DMS53 treated with DMSO at 0.1 percent for 48 hours (cell line): ENCODE data around the gene TUT1.
A peak's percentile ranks its signal among the peaks of the same experiment; 100 is the strongest.
"Not testable (repeated sequence)": the region's sequence is repeated elsewhere in the genome, so short reads cannot be mapped to it uniquely, and the experiment has no call there.

ENCODE experiments used
- DNase-seq: peaks from one replicate; lab custom pipeline; 2025; ENCODE audit not compliant: unreplicated experiment; lab: John Stamatoyannopoulos, UW

The TUT1 gene, protein sequence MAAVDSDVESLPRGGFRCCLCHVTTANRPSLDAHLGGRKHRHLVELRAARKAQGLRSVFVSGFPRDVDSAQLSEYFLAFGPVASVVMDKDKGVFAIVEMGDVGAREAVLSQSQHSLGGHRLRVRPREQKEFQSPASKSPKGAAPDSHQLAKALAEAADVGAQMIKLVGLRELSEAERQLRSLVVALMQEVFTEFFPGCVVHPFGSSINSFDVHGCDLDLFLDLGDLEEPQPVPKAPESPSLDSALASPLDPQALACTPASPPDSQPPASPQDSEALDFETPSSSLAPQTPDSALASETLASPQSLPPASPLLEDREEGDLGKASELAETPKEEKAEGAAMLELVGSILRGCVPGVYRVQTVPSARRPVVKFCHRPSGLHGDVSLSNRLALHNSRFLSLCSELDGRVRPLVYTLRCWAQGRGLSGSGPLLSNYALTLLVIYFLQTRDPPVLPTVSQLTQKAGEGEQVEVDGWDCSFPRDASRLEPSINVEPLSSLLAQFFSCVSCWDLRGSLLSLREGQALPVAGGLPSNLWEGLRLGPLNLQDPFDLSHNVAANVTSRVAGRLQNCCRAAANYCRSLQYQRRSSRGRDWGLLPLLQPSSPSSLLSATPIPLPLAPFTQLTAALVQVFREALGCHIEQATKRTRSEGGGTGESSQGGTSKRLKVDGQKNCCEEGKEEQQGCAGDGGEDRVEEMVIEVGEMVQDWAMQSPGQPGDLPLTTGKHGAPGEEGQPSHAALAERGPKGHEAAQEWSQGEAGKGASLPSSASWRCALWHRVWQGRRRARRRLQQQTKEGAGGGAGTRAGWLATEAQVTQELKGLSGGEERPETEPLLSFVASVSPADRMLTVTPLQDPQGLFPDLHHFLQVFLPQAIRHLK

DNA sequence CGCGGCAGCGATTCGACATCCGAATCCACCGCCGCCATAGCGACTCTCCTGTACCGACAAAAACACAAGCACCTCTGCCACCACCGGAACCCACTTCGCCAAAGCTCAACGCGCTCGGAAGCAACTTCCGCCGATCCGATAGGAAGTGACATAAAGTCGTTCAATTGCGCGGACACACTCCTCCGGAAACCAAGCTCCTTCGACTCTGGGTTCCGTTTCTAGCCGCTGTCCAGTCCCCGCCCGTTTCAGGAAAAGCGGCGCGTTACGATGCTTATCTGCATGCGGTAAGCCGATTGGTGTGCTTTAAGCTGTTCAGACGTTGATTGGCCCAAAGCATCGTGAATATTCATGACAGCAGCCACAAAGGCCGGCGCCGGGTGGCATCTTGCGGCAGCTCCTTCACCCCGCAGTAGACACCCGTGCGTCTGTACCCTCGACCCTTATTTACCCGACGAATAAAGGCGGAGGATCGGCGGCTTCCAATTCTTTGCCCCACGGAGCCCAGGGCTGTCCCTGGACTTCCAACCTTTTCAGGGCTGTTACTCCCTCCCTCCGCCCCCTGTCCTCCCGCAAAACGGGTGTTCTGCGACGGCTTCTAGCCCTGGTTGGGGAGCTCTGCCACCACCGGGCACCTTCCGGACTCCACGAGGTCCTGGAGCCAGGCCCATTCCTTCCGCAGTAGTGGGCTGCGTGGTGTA, at the start of gene TUT1:
TUT1 (minus strand) TSS at position 76 of the 698 bp plus-strand sequence; CDS start at position 38, 38 bp downstream.
- peak; percentile 99 for DNase-seq

DNA sequence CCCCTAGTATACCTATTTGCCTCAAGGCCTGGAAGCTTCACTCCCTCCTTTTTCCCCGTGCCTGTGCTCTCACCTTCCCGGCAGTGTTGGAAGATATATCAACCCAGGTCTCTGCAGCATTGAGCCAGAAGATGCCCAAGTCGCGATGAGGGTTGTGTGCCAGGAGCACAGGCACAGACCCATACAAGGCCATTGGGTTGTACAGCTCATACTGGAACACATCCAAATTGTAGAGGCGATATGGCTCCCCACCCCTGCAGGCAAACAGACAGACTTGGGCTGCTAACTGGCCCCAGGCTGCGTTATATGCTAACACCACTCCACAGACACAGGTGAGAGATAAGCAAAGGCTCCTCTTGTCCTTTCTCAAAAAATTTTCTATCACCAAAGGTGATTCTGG, 41.2 kb upstream of the TUT1 start:
- no peak for DNase-seq

DNA sequence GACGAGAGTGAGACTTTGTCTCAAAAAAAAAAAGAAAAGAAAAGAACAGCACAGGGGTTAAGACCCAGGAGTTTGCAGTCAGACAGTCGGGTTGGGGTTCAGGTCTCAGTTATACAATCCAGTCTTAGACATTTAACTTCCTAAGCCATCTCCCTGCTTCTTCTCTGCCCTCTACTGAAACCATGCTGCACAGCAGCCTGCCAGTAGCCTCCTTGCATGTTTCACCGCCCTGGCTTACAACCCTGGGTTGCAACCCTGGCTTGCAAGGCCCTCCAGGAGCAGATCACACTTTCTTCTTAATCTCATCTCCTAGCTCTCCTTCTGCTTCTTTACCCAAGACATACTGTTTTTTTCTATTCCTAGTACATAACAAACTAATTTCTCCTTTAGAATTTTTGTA, 36.4 kb upstream of the TUT1 start:
- no peak for DNase-seq

DNA sequence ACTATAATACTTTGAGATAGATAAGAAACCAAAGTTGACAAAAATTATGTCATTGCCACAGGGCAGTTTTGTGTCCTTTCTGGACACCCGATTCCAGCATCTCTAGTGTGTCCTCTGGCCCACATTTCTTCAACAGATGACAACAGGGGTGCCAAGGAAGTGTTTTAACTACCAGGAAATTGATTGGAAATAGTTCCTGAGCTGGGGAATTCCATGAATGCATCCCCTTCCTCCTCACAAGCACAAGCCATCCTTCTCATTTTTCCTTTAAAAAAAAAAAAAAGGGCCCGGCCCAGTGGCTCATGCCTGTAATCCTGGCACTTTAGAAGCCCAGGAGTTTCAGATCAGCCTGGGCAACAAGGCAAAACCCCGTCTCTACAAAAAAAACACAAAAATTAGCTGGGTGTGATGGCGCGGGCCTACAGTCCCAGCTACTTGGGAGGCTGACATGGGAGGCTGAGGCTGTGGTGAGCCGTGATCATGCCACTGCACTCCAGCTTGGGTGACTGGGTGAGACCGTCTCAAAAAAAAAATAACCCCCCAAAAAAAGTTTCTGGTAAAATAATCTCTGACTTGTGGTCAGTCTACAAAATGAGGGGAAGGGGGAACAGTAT, 31.3 kb upstream of the TUT1 start:
- no peak for DNase-seq

DNA sequence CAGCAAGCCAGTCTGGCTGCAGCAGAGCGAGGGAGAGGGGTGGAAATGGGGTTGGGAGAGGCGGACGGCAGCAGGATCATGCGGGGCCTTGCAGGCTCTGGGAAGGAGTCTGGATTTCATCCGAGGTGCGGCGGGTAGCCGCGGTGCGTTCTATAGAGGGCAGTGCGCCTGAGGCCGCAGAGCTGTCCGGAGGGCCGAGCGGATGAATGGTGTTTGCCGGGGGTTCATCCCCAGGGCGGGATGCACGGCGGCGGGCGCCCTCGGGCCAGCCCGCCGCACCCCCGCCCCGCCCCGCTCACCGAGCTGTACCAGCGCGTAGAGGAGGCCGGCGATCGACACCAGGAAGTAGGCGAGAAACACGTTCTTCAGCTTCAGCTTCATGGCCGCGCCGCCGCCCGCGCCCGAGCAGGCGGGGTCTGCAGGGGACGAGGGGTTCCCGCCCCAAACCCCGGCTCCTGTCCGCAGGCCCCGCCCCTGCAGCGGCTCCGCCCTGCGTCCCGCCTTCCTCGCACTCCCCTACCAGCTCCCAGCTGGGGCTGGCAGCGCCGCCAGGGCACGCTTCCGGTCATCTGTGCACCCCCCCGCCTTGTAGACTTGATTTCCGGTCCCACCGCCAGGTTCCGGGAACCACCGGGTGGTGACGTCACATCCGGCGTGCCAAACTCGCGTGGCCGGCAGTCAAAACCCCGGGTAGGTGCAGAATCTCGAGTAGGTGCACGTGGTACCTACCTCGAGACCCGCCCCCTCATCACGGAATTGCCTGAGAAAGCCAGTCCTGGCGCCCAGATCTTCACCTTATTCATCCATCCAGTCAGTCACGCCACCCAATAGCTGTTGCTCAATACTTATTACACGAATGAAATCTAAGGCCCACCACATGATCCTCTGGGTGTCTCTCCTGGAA, 30.5 kb upstream of the TUT1 start, which contains the start of gene B3GAT3:
B3GAT3 (minus strand) TSS at position 420 of the 904 bp plus-strand sequence; CDS start at position 381, 39 bp downstream.
- DNase-seq, result peak; percentile 98

DNA sequence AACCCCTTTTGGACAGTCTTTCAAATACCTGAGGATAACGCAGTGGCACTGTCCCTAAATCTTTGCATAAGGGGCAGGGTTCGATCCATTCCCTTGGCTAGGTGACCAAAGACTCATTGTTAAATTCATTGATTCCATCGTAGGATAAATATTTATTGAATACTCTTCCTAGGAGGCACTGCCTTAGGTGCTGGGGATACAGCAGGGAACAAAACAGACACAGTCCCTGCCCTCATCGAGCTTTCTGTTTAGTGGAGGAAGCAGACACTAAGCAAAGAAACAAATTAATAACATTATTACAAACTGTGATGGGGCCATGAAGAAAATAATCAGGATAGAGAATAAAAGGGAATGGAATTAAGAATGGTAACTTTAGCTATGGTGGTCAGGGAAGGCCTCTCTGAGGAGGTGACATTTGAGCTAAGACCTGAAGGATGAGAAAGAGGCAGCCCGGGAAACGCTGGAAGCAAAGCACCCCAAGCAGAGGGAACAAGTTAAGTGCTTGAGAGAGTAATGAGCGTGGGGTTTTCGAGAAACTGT, 29.8 kb upstream of the TUT1 start:
- no peak for DNase-seq

DNA sequence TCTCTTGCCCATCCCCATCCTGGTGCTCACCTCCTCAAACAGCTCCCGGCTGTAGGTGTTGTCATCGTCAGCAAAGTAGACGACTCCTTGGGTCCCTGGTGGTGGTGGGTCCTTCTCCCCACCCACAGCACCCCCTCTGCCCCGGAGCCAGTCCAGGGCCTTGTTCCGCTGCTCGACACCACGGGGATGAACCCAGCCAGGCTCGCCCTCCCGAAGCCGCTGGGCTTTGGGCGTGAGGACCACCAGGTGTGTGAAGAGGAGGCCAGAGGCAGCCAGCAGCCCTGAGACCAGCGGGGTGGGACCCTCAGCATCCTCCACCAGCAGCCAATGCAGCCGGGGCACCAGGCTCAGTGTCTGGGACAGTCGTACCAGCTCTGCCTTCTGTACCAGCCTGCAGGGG, 25.6 kb upstream of the TUT1 start:
- DNase-seq, result not testable (repeated sequence)

DNA sequence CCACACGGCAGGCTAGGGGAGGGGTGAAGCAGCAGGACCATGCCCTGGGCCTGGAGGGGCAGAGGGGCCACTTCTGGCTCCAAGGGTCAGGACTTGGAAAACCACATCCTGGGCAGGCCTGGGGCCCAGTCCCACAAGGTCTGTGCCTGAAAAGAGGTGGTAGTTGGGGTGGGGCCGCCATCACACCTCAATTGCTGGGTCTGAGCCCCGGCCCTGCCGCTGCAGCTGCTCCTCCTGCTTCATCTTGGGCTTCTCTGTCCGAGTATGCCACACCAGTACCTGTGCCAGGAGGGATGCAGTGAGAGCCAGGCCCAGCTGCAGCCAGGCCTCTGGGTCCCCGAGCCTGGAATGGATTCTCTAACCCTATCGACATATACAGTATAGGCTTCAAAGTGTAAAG, 24.2 kb upstream of the TUT1 start:
- DNase-seq, result no peak

DNA sequence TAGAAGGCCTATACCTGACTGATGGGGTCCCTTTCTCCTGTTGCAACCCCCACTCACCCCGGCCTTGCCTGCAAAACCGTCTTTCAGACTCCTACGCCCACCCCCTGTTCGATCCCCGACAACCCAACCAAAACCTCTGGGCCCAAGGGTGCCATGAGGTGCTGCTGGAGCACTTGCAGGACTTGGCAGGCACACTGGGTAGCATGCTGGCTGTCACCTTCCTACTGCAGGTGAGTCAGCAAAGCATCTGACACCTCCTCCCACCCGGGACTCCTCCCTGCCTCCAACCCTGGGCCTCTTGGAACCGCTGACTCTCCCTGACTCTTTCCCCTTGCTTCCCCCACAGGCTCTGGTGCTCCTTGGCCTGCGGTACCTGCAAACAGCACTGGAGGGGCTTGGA, 23.0 kb upstream of the TUT1 start:
- DNase-seq, result peak; percentile 46

DNA sequence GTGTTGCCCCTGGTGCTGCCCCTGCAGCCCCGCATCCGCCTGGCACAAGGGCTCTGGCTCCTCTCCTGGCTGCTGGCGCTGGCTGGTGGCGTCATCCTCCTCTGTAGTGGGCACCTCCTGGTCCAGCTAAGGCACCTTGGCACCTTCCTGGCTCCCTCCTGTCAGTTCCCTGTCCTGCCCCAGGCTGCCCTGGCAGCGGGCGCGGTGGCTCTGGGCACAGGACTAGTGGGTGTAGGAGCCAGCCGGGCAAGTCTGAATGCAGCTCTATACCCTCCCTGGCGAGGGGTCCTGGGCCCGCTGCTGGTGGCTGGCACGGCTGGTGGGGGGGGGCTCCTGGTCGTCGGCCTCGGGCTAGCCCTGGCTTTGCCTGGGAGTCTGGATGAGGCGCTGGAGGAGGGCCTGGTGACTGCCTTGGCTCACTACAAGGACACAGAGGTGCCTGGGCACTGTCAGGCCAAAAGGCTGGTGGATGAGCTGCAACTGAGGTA, 22.0 kb upstream of the TUT1 start:
- DNase-seq, result no peak

DNA sequence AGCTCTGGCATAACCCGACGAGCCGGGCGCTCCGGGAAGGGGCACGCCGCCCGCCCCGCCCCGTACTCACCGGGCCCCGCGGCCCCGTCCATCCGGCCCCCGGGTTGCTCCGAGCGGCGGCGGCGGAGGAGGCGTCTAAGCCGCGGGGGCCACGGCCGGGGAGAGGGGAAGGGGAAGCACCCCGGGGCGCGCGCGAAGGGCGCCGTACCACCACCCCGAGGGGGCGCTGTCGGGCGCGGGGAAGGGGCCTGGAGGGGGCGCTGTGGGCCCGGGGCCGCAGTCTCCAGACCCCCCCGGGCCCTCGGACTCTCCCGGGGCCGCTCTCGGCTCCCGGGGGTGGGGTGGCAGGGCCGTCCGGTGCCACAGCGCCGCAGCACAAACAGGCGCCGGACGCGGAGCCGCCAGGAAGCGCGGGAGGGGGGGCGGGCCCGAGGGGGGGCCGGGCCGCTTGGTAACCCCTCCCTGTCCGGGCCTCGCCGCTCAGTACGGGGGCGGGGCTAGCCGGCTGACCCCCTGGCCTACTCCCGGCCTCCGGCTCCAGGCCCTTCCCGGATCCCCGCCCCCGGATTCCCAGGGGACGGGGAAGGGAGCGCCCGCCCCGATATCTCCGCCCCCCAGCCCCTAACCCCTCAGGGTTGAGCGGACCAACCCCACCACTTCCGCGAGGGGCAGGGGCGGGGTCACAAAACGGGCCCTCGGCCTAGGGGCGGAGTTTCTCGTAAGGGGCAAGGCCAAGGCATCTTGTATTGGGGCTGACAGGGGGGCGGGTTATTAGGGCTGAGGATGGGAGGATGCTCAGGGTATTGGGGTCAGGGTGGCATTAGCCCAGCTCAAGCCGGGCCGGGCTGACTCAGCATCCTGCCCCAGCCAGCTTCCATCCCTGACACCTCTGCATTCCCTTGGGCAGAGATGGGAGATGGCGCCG, 21.3 kb upstream of the TUT1 start, which contains the start of the genes EML3 and ROM1:
EML3 (minus strand) TSS at position 410 of the 925 bp plus-strand sequence; CDS start at position 92, 318 bp downstream.
ROM1 (plus strand) TSS at position 892 of the 925 bp plus-strand sequence; CDS start at position 917, 25 bp downstream.
- peak; percentile 51 for DNase-seq

DNA sequence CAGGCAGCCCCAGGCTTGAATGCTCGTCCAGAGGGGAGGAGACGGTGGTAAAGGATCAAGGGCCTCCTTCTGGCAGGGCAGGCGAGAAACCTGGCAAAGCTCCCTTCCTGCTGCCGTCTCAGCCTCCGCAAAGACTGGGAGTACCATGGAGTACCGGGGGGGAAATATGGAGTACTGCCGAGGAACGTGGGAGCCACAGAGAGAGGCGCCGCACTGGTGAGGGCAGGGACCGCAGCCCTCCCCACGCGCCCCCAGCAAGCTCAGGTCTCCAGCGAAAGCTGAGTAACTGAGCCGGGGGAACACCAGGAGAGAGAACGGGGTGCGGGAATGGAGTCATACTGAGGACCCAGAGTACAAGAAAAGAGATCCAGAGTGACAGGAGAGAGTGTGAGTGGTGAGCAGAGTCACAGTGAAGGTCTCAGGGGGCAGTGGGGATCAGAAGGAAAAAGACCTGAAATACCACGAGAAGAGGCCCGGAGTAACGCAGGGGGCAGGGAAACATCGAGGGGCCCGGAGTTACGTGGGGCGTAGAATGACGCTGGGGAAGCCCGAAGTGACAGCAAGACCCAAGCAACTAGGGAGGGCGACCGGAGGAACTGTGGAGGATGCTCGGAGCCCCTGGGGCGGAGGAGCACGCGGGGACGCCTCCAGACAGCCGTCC, 20.5 kb upstream of the TUT1 start:
- peak; percentile 10 for DNase-seq

DNA sequence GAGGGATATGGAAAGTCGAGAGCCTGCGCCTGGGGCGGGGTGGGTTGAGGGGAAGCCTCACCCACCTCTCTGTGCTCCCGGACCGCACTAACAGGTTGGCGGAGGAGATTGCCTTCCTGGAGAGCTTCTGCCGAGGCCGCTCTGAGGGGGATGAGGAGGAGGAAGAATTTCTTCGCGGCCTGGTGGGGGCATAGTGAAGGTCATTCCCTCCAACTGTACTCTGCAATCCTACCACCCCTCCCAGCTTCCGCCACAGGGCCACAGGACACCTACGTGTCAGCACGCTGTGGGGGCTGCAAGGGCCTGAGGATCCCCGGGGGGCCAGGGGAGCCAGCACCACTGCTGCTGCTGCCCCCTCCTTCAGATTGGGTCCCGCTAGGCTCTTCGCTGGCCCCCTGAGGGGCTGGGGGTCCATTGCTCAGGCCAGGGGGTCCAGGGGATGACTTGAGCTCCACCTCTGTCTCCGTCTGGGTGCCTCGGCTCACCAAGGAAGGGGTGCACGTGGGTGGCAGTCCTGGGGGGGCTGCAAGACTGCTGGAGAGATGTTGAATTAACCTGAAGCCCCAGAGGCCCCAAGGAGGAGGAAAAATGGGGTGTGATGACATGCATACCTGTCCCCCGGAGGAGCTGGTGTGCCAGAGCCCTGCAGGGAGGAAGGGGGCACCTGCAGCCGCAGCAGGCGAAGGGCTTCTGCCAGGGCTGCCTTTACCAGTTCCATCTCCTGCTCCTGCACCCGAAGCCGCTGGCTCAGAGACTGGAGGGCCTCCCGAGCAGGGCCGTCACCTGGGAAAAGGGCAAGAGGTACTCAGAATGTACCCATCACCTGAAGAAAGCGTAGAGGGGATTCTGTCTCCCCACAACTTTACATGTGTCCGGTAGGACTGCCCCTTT, 19.7 kb upstream of the TUT1 start:
- DNase-seq, result no peak

DNA sequence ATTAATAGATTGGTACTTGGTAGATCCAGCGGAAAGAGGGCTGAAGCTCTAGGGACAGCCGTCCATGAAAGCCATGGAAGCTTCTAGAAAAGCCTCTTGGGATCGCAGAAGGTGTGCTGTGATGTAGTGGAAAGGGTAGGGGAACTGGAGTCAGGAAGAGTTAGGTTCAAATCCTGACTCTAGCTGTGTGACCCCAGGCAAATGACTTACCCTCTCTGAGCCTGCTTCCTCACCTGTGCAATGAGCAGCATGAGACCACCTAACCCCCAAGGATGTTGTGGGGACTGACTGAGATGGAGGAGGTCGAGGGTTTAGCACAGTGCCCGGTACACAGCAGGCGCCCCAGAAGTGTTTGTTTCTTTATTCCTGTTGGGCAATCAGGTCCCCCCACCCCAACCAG, 19.1 kb upstream of the TUT1 start:
- DNase-seq, result no peak

DNA sequence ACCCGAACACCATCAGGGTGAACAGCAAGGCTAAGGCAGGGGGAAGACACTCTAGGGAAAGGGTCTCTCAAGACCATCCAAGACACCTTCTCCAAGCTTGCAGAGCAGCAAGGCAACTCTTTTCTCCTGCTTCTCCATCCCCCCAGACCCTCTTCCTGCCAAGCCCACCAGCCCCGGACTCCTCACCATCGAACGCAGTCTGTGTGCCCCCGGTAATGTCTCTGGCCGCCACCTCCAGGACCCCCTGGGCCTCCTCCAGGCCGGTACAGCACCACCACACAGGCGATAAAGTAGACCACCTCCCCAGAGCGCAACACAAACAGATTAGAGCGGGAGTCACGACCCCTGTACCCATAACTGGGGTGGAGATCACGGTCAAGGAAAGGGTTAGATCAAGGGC, 17.5 kb upstream of the TUT1 start:
- DNase-seq, result no peak

DNA sequence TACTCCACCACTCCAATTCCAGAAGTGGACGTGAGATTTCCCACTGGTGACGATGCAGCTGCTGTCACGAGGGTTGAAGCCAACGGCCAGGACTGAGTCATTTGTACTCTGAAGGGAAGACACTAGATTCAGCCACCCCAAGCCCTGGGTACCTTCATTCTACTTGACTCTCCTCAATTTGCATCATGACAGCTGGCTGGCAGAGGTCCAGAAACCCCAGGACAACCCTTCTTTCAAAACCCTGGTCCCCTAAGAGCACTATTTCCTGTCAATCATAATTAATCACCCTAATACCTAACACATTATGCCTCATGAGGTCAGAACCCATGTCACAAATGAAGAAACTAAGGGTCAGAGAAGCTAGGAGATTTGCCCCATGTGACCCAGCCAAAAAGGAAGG, 16.4 kb upstream of the TUT1 start:
- DNase-seq, result no peak

DNA sequence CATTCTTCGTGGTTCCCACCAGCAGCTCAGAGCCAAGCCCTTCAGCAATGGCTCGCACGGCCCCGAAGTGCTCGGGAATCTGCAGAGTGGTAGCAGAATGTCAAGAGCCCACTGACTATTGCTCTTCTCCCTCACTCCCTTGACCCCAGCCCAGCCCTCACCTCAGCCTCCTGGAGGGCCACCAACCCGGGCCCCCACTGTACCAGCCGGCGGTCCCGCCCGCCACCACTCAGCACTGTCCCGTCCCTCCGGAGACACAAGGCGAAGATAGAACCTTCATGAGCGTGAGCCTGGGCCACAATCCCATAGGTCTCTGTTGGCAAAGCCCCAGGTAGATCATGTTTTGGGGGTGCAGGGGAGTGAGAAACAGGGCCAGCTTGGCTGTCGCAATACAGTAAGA, 14.6 kb upstream of the TUT1 start:
- DNase-seq, result no peak
